ENCODE measurements around the gene USP34.
"Not testable (repeated sequence)": the region's sequence is repeated elsewhere in the genome, so short reads cannot be mapped to it uniquely, and the experiment has no call there.

USP34 gene

DNA sequence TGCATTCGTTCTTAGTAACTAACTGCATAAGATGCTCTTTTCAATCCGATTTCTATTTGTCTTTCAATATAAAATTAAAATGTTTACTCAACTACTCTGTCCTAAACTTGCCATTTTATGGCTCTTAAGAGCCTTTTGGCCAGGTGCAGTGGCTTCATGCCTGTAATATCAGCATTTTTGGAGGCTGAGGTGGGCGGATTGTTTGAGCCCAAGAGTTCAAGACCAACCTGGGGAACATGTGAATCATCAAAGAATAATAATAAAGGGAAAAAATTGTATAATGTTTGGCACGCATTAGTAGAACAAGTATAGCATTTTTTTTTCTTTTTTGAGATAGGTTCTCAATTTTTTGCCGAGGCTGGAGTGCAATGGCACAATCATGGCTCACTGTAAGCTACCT, 216.4 kb downstream of the USP34 start:
- no peak for DNase-seq (ENCODE audit: low read depth in 2 of 3, low spot score in 1 of 3)

DNA sequence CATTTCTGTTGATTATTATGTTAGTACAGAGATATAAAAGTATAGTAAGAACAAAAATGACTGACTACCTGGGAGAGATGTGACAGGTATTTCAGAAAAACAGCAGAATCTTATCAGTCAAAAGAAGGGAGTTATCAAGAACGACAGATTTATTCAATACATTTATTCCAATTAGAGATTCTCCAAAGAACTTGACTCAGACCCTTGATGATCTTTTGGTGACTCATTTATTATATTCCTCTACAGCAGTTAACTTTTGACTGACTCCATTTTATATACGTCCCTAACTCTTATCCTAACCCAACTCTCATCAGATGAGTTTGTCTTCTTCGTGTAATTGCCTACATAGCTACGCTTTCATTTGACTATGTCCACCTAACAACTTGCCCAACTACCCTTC, 217.8 kb downstream of the USP34 start:
- DNase-seq (ENCODE audit: low read depth in 2 of 3, low spot score in 1 of 3), result no peak

DNA sequence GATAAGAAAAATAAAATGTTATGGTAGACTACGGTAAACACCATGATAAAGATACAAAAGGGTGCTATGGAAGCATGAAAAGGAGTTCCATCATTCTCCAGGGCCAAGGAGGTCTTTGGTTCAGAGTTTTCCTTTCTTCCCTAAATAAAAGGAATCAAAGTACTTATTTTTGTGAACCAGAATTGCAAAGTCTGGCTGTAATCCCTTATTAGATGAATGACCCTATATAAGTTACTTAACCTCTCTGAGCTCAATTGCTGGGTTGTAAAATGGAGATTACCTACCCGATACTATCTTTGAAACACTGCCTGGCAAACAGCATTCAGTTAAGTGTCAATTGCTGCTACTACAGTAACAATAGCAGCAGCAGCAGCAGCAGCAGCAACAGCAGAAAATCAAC, 218.9 kb downstream of the USP34 start:
- no peak for DNase-seq (ENCODE audit: low read depth in 2 of 3, low spot score in 1 of 3)

DNA sequence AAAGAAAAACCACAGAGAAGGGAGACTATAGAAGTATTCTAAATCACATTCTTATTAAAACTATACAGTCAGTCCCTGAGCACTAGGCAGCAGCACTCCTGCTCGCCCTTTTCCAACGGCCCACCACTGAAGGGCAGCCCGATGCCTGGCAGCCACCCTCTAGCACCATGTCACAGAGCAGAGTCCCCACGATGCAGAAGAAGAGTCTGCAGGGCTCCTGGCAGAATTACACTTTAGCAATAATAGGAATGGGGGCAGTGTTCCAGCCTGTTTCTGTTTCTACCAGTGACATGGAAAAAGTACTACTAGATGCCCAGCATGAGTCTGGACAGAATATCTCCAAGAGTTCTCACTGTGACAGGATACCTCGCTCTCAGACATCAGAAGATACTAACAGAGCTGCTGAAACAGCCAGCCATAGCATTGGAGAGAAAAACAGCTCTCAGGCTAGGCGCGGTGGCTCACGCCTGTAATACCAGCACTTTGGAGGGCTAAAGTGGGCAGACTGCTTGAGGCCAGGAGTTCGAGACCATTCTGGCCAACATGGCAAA, 221.3 kb downstream of the USP34 start:
- DNase-seq (ENCODE audit: low read depth in 2 of 3, low spot score in 1 of 3), result no peak

DNA sequence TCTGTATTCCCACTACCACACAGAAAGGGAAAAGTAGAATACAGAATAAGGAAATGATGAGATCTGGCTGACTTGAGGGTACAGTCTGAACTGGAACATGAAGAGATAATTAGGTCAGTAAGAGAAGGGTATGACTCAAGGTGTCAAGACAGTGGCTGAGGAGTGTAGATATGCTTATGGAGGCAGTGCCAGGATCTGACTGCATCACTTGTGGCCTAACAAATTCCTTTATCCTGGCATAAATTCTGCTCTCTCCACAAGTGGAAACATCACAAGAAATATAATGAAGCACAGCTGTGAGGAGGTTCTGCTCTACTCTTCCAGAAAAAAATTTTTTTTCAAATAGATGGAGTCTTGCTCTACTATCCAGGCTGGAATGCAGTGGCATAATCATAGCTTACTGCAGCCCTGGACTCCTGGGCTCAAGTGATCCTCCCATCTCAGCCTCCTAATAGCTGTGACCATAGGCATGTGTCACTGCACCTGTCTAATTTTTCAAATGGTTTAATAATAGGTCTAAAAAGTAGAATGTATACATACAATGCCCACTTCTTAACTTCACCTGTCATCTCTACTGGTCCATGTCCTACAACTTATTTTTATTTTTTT, 223.6 kb downstream of the USP34 start:
- no peak for DNase-seq (ENCODE audit: low read depth in 2 of 3, low spot score in 1 of 3)

DNA sequence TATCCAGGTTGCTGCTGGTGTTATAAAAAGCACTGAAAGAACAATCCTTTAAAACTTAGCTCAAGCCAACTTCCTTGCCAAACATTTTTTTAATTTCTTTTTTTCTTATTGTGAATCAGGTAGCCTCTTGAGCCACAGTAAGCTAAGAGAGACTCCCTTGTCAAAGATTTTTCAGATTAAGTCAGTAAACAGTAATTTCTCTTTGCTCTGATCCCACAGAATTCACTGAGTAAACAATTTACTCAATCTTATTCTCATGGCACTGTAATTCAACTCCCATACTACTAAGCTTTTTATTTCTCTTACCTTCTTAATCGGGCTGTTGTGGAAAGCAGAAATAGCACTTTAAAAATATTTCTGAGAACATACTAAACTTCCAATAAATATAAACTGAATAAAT, 226.2 kb downstream of the USP34 start:
- DNase-seq (ENCODE audit: low read depth in 2 of 3, low spot score in 1 of 3), result no peak

DNA sequence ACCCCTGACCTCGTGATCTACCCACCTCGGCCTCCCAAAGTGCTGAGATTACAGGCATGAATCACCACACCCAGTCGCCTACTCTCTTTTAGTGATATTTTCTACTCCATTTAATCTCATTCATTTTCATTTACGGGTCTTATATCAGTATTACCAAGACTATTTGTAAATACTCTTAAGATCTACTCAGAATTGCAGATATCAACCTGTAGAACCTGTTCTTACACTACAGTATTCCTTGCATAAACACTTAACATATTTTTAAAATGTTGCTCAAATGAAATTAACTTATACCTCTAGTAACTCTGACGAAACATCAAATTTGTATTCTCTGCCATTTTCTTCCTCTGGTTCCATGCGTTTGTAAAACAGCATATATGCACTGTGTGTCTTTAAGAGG, 229.6 kb downstream of the USP34 start:
- no peak for DNase-seq (ENCODE audit: low read depth in 2 of 3, low spot score in 1 of 3)

DNA sequence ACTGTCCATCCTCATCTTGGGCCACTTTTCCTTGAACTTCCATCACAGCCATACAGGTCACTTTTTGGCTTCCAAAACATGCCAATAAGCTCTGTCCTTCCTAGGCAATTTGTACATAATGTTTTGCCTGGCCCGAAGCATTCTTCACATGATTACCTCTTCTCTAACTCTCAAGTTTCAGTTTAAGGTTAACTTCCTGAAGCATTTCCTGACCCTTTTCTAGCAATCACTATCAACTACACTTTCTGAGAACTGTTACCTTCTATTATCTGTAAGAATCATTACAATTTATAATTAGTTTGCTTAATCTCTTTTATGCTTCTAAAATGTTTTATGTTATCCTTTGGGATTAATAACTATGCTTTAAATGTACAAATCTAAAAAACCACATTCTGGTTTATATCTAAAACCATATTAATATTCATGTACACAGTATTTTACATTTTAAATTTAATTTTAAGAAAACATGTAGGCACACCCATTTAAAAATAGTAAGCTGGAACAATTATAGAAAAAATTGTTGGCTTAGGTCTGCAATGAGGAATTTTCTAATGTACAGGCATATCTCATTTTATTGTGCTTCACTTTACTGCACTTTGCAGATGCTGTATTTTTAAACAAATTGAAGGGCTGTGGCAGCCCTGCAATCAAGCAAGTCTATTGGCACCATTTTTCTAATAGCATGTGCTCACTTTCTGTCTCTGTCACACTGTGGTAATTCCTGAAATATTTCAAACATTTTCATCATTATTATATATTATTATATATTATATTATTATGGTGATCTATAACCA, 232.5 kb downstream of the USP34 start:
- no peak for DNase-seq (ENCODE audit: low read depth in 2 of 3, low spot score in 1 of 3)

DNA sequence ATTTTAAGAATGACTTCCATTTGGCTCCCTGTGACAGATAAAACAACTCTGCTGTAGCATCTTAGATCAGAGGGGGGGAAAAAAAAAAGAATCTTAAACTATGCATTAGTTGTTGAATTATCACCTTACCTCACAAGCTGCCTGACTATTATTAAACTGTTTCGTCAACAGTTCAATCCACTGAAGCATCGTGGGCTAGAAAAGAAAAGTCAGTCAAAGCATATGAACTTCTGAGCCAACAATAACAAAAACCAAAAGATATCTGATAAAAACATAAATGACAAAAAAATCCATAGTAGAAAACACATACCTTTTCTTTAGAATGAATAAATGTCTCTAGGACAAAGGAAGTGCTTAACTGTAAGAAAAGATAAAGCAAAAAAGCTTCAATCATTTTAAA, 235.2 kb downstream of the USP34 start:
- no peak for DNase-seq (ENCODE audit: low read depth in 2 of 3, low spot score in 1 of 3)

DNA sequence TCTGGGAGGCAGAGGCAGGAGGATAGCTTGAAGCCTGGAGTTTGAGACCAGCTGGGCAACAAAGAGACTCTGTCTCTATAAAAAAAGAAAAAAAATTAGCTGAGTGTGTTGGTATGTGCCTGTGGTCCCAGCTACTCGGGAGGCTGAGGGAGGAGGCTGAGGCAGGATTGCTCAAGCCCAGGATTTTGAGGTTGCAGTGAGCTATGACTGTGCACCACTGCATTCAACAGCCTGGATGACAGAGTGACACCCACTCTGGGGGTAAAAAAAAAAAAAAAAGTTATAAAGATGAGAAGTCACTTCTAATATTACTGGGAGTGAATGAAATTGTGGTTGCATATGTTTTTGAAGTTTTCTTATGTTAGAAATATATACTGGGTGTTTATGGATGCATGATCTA, 237.3 kb downstream of the USP34 start:
- DNase-seq (ENCODE audit: low read depth in 2 of 3, low spot score in 1 of 3), result no peak

DNA sequence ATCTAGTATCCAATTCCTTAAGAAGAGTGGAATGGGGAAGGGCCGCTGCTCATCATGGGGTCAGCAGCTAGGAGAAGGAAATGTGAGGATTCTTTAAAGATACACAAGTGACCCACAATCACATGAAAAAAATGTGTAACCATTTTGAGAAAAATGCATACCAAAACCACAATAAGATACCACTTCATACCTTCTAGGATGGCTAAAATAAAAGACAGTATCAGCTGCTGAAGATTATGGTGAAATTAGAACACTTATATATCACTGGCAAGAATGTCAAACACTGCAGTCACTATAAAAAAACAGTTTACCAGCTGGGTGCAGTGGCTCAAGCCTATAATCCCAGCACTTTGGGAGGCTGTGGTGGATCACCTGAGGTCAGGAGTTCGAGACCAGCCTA, 241.0 kb downstream of the USP34 start:
- no peak for DNase-seq (ENCODE audit: low read depth in 2 of 3, low spot score in 1 of 3)

DNA sequence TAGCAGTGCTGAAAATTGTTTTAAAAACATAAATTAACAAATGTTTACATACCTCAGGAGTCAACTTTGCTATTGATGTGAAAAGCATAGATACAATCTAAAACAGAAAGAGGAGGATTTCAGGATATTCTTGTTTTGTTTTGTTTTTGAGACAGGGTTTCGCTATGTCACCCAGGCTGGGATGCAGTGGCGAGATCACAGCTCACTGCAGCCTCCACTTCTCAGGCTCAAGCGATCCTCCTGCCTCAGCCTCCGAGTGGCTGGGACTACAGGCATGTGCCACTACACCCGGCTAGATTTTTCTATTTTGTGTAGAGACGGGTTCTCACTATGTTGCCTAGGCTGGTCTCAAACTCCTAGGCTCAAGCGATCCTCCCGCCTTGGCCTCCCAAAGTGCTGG, 248.3 kb downstream of the USP34 start:
- no peak for DNase-seq (ENCODE audit: low read depth in 2 of 3, low spot score in 1 of 3)

DNA sequence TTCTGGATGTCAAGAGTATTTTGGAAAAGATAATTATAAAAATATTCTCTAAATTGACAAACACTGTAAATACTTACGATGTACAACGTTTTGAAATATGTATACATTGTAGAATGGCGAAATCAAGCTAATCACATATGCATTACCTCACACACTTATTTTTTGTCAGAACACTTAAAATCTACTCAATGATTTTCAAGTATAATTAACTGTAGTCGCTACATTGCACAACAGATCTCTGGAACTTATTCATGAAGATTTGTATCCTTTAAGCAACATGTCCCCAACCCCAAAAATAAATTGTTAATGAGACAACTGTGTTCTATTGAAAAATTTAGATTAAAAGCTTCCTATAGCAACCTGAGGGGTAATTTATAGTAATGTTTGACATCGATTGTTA, 249.1 kb downstream of the USP34 start:
- DNase-seq (ENCODE audit: low read depth in 2 of 3, low spot score in 1 of 3), result no peak

DNA sequence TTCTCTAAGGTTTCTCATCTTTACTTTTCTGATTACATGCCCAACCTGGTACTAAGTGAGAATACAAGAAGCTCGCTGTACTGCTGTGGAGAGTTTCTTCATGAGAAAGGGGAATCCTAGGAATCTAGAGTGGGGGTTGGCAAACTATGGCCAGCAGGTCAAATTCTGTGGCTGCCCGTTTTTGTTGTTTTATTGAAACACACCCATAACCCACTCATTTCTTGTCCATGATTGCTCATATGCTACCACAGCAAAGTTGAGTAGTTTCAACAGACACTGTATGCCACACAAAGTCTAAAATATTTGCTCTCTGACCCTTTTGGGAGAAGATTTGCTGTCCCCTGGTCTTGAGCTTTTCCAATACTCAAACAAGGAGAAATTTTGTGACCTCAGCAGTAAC, 250.1 kb downstream of the USP34 start:
- no peak for DNase-seq (ENCODE audit: low read depth in 2 of 3, low spot score in 1 of 3)

DNA sequence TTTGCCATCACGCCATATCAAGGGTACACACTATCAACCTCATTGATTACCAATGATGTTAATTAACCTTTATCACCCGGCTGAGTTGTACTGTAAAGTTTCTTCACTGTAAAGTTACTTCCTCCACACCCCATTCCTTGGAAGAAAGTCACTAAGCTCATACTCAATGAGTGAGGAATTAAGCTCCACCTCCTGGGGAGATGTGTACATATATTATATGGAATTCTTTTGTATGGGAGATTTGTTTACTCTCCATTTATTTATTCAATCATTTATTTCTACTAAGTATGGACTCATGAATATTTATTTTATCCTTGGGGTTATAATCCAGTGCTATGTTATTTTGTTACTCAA, 252.1 kb downstream of the USP34 start:
- no peak for DNase-seq (ENCODE audit: low read depth in 2 of 3, low spot score in 1 of 3)

DNA sequence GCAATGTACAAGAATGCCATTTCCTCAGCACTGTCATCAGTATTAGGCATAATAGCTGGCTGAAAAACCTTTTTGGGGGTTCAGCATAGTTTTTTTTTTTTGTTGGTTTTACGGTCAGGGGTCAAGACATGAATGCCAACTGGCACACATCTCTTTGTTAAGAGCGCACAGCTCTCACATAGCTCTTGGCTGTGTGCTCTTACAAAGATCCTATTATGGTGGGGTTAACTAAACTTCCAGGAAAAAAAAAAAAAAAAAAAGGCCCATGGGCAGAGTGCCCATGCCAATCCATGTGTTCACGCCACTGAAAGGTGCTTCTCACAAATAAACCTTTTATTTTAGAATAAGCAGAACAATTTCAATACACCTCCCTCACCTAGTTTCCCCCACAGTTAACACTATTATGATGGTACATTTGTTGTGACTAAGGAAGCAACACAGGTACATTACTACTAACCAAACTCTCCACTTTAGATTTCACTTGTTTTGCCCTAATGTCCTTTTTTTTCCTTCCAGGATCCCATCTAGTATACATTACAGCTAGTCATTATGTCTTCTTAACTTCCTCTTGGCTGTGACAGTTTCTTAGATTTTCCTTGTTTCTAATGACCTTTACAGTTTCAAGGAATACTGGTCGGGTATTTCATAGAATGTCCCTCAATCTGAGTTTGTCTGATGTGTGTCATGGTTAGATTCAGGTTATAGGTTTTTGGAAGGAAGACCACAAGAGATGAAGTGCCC, 252.6 kb downstream of the USP34 start:
- DNase-seq (ENCODE audit: low read depth in 2 of 3, low spot score in 1 of 3), result no peak

DNA sequence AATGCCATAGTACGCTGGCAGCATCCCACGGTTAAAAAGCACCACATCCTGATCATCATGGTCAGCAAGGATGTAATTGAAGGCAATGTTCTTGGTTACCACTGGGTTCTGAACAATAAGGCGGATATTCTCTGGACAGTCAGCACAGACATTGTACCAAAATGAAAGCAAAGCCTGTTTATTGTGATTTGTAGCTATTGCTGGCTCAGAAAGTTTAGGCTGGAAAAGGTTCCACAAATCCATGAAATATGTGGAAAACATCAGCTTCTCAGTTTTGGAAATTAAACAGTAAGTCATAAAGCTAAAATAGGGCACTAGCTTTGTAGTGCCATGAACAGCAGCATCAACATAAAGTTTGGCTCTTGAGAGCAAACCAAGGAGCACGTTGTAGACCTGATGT, 256.7 kb downstream of the USP34 start:
- DNase-seq (ENCODE audit: low read depth in 2 of 3, low spot score in 1 of 3), result no peak

DNA sequence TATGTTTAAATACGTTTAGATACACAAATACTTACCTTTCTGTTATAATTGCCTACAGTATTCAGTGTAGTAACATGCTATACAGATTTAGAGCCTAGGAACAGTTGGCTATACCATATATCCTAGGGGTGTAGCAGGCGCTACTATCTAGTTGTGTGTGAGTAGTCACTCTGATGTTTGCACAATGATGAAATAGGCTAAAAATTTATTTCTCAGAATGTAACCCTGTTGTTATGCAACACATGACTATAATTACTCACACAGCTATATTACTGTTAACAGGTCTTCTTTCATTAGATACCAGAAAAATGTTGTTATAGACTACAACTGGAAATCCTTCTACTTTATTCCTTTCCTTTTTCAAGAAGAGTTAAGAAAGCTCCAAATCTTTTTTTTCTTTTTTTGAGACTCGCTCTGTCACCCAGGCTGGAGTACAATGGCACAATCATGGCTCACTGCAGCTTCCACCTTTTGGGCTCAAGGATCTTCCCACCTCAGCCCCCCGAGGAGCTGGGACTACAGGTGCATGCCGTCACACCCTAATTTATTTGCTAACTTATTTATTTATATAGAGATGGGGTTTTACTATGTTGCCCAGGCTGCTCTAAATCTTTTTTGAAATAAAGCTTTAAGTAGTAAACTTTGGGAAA, 260.4 kb downstream of the USP34 start:
- no peak for DNase-seq (ENCODE audit: low read depth in 2 of 3, low spot score in 1 of 3)

DNA sequence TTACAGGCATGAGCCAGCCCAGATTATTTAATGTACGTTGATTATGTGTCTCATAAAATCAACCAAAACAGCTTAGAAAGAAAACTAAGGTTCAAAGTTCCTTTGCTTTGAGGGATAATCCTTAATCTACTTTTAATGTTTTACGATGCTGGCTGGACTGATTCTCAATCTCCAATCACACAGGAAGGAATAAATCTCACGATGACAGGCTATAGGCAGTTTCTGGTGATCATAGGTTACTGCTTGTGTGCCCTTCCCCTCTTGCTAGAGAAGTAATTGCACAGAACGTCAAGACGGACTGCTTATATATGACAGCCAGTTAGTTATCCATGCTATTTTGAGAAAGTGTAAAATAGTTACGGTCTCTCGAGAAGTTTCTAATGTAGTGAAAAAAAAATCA, 265.8 kb downstream of the USP34 start:
- no peak for DNase-seq (ENCODE audit: low read depth in 2 of 3, low spot score in 1 of 3)

DNA sequence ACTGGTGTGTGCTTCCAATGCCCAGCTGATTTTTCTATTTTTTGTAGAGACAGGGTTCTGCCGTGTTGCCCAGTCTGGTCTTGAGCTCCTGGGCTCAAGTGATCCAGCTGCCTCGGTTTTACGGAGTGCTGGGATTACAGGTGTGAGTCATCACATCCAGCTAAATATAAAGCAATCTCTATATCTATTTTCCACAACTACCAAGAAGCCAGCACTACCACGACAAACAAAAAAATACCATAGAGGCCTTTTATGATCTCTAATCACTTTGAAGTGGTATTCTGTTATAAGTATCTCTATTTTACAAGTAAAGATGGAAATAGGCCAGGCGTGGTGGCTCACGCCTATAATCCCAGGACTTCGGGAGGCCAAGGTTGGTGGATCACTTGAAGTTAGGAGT, 274.2 kb downstream of the USP34 start:
- no peak for DNase-seq (ENCODE audit: low read depth in 2 of 3, low spot score in 1 of 3)

DNA sequence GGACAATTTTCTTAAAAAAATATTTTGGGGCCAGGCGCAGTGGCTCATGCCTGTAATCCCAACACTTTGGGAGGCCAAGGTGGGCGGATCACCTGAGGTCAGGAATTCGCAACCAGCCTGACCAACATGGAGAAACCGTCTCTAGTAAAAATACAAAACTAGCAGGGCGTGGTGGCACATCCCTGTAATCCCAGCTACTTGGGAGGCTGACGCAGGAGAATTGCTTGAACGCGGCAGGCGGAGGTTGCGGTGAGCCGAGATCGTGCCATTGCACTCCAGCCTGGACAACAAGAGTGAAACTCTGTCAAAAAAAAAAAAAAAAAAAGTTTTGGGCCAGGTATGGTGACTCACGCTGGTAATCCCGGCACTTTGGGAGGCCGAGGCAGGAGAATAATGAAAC, 276.2 kb downstream of the USP34 start:
- DNase-seq (ENCODE audit: low read depth in 2 of 3, low spot score in 1 of 3), result not testable (repeated sequence)
